Hepatocyte (in vitro differentiated cells): ENCODE data around the gene OBP2A.

ENCODE experiments used
- EZH2 ChIP-seq: fragments of 200-600 bp; sonication (generic); IDR thresholded peaks from 2 replicates; pipeline ENCODE4 v1.6.1; 2016; ENCODE audit warnings: antibody characterized with exemption, mild to moderate bottlenecking, borderline replicate concordance
- EZH2phosphoT487 ChIP-seq: fragments of 200-600 bp; sonication (generic); IDR thresholded peaks from one replicate; pipeline ENCODE4 v1.6.1; 2018; ENCODE audit warnings: antibody characterized with exemption, mild to moderate bottlenecking, low read depth, moderate library complexity; ENCODE audit not compliant: unreplicated experiment, severe bottlenecking
- TF ChIP-seq, protein P1 (sequence below): fragments of 200-600 bp; sonication (generic); IDR thresholded peaks from 2 replicates; pipeline ENCODE4 v1.5.1; 2016; ENCODE audit warnings: antibody characterized with exemption, mild to moderate bottlenecking; ENCODE audit not compliant: poor library complexity

DNA sequence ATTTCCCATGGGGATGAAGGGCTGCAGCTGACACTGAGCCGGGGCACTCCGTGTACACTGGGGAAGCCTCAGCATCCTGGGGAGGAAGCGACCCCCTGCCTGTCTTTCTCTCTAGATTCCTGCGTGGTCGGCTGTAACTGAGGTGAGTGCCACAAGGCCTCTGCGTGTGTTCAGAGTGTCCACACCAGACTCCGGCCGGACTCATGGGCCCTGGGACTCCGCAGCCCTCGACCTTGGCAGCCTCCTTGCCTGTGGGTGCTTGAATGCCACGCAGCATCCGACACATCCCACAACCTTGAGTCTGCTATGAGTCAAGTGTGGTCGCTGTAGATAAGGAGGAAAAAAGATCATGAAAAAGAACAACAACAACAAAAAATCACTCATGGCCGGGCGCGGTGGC lies 39.0 kb downstream of the OBP2A start:
- TF ChIP-seq, protein P1, sequence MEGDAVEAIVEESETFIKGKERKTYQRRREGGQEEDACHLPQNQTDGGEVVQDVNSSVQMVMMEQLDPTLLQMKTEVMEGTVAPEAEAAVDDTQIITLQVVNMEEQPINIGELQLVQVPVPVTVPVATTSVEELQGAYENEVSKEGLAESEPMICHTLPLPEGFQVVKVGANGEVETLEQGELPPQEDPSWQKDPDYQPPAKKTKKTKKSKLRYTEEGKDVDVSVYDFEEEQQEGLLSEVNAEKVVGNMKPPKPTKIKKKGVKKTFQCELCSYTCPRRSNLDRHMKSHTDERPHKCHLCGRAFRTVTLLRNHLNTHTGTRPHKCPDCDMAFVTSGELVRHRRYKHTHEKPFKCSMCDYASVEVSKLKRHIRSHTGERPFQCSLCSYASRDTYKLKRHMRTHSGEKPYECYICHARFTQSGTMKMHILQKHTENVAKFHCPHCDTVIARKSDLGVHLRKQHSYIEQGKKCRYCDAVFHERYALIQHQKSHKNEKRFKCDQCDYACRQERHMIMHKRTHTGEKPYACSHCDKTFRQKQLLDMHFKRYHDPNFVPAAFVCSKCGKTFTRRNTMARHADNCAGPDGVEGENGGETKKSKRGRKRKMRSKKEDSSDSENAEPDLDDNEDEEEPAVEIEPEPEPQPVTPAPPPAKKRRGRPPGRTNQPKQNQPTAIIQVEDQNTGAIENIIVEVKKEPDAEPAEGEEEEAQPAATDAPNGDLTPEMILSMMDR: no peak
- TF ChIP-seq EZH2: no peak
- no peak for TF ChIP-seq EZH2phosphoT487
